HG02885 (cell line): ENCODE results near the gene DDT.
"Not testable (repeated sequence)": the region's sequence is repeated elsewhere in the genome, so short reads cannot be mapped to it uniquely, and the experiment has no call there.

ENCODE experiments used
- ATAC-seq: cut with Tn5 transposase; IDR thresholded peaks from one replicate; pipeline ENCODE4 v1.9.1; 2021; ENCODE audit warnings: mild to moderate bottlenecking; ENCODE audit not compliant: unreplicated experiment, poor library complexity

The DDT gene

DNA sequence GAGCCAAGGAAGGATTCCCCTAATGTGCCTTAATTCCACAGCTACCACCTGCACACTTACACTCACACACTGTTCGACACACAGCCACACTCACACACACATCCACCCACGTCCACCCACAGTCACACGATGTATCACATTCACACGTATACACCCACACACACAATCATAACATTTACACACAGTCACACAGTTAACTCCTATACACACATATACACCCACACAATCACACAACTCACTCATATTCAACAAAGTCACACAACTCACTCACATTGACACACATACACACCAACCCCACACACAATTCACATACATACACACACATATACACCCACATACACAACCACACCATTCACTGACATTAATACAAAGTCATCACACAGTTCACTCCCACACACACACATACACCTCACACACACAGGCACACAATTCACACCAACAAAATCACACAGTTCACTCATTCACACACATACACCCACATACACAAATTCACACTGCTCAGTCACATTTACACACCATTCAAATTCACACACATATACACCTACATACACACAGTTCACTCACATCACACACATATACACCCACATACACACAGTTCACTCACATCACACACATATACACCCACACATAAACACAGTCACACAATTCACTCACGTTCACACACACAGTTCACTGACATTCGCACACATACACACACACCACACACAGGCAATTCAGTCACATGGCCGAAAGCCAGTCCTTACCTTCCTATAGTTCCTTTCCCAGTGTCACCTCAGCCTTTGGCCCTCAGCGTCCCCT lies 19.8 kb downstream of the DDT start:
- ATAC-seq, result not testable (repeated sequence)

DNA sequence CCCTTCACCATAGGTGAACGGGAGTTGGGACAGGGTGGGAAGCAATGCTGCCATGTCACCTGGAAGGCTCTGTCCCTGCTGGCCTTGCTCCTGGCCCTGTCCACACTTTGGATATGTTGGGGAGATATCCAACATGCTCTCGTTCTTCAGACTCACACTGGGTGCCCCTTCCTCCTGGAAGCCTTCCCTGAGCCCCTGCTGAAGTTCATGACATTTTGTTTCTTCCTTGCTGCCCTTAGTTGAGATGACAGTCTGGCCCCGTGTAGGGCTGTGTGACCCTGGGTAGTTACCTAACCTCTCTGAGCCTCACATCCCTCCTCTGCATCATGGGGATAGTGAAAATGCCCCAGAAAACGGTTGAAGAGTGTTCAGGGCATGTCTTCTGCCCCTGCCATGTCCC lies 20.8 kb downstream of the DDT start:
- ATAC-seq, result not testable (repeated sequence)

DNA sequence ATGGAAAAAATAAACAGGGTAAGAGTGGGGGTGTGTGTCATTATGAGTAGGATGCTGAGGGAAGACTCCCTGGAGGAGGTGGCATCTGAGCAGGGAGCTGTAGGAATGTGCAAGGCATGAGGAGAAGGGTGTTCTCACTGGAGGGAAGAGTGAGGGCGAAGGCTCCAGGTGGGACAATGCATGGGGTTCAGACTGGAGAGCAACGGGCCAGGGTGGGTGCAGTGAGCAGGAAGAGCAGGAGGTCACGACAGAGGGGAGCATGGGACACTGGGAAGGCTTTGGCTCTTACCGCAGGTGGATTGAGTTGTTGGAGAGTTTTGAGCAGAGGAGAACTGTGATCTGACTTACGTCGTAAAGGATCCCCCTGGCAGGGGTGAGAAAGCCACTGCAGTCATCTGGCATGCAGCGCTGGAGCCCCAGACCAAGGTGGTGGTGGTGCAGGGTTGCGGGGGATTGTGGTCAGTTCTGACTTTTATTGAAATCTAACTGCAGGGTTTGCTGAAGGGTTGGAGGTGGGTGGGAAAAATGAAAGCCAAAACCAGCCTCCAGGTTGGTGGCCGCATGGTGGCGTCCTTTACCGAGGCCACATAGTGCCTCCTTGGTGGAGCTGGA lies 21.3 kb downstream of the DDT start:
- ATAC-seq, result not testable (repeated sequence)

DNA sequence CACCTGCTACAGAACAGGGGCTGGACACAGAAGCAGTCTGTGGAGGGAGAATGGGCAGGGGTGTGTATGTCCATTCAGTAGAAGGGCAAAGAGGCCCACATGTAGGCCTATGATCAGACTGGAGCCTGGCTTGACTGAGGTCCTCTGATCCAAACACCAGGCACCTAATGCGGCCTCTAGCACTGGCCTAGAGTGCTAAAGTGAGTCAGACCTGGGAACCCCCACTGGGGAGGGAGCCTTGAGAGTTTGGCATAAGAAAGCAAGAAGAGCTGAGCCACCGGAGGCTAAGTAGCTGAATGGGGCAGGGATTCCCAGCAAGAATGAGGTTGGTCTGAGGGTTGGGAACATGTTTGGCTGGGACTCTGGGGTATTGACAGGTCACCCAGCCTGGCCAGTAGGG lies 22.9 kb downstream of the DDT start:
- not testable (repeated sequence) for ATAC-seq

DNA sequence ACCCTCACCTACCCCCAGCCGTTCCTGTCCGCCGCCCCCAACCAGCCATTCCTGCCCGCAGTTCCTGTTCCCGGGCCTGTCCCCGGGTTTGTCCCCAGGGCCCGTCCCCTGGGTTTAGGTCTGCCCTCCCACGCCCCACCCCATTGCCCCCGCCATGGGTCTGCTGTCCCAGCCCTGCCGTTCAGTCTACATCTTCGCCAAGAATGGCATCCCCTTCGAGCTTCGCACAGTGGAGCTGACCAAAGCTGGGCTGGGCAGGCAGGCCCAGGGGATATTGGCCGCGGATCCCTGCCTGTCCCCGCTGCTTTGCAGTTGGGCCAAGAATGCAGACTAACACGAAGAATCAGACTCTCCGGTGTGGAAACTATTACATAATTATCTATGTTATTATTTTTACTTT lies 24.5 kb downstream of the DDT start:
- ATAC-seq, result not testable (repeated sequence)

DNA sequence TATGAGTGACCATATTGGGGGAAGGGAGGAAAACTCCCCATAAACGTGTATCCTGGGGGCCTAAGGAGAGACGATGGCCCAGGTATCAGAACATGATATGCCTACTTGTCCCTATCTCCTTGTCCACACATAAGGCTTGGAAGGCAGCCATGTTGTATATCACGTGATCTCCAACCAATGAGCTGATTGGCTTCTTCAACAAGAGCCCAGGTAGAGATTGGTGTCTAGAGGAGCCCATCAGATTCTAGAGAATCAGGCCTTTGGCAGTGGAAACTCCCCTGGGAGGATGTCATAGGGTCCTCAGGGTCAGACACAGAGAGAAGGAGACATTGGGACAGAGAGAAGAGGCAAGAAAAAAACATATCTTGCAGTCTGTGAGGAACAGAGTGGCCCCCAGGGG lies 26.9 kb downstream of the DDT start:
- not testable (repeated sequence) for ATAC-seq

DNA sequence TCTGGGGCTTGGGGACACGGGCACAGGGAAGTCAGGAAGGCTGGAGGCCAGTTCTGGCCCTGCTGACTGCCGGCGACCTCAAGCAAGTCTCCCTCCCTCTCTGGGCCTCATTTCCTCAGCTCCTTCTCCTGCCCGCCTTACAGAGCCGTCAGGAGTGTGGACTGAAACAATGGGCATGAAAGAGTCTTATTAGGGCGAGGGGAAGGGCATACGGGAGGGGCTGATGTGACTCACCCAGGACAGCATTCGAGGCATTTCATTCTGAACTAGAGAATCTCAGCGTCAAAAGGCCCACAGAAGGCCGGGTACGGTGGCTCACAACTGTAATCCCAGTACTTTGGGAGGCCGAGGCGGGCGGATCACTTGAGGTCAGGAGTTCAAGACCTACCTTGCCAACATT lies 34.1 kb downstream of the DDT start:
- not testable (repeated sequence) for ATAC-seq

DNA sequence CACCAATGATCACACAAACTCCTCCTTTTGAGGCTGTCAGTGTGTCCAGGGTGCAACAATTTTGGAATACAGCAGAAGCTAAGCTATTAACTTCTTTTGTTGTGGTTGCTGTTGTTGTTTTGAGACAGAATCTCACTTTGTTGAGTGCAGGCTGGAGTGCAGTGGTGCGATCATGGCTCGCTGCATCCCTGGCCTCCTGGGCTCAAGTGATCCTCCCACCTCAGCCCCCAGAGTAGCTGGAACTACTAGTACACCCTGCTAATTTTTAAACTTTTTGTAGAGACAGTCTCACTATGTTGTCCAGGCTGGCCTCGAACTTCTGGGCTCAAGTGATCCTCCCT lies 35.3 kb downstream of the DDT start:
- ATAC-seq, result no peak

DNA sequence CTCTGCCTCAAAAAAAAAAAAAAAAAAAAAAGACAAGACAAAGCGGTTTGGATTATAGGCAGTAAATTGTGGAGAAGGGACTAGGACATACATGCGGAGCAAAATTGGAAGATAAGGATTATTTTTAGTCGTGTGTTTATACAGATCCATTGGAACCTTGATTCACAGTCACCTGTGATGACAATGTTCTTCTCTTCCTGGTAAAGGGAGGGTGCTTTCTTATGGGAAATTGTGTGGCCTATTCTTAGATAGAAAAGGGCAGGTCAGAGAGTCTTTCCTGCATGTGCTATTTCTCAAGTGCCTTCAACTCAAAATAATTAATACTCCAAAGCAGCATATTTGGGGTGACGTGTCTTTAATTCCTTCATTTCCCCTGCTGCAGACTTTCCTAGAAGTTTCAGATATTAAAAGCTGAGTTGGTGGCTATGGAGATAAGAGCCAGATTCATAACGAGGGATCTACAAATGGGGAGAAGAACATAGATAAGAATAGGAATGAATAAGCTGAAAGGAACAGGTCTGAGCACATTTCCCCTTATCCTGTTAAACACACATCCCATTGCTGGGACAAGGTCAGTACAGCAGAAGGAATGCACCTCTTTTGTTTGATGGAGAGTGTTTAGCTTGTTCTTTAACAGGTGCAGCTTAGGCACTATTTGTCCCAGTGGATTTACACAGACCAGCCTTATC lies 35.8 kb downstream of the DDT start:
- ATAC-seq, result no peak

DNA sequence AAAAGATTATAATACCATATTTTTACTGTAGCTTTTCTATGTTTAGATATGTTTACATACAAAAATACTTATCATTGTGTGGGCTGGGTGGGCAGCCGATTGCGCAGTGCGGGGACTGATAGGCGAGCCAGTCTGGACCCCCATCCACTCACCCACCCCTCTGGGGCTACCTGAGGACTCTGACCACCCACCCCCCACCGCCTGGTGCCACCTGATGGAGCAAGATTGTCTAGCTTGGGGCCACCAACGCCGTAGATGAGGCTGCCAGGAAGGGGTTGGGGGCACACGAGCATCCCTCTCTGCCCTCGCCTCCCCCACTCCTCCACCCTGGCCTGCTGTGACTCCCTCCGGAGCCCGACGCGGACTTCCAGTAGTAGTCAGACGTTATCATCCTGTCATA lies 47.7 kb downstream of the DDT start:
- no peak for ATAC-seq

DNA sequence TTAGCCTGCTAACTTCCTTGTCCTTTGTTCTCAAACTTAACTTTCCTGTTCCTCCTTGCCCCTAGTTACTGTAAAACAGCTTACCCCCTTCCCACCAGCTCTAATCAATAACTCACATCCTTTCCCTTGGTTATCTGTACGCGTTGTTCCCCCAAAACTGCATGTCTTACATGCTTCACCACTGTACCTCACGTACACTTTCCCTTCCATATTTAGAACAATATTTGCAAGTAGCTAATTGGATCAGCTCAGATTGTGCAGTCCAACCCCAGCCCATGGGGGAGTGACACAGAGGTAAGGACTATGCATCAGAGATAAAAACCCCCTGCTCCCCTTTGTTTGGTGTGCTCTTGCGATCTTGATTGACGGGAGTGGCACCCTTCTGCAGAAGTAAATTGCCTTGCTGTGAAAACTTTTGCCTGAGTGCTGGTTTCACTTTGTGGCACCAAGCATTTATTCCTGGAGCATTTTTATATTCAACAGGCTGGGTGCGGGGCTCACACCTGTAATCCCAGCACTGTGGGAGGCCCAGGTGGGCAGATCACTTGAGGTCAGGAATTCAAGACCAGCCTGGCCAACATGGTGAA lies 49.1 kb downstream of the DDT start:
- no peak for ATAC-seq

DNA sequence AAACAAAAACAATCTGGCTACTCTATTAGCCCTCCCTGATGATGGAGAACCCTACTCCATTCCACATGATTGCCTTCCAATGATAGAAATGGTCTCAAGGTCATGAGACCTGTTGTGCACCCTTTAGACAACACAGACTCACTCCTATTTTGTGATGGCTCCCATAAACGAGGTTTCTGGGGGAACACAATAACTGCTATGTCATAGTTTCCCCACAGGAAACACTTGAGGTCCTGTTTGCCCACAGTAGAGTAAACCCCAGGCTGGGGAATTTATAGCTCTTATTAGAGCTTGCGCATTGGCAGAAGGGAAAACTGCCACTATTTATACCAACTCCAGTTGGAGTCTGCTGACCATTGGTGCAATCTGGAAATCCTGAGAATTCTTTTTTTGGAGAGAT lies 51.3 kb downstream of the DDT start:
- no peak for ATAC-seq

DNA sequence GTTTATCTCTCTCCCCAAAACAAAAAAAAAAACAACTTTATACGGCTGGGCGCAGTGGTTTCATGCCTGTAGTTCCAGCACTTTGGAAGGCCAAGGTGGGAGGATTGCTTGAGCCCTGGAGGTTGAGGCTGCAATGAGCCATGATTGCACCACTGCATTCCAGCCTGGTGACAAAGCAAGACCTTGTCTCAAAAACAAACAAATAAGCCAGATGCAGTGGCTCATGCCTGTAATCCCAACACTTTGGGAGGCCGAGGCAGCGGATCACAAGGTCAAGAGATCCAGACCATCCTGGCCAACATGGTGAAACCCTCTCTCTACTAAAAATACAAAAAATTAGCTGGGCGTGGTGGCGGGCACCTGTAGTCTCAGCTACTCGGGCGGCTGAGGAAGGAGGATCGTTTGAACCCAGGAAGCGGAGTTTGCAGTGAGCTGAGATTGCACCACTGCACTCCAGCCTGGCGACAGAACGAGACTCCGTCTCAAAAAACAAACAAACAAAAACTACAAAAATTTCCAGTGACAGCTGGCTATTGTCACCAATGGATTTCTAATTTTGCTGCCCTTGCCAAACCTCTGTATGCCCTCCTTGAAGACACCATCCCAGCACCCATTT lies 52.5 kb downstream of the DDT start:
- ATAC-seq, result not testable (repeated sequence)
